ENCODE measurements around the gene RNF39. TPM values are rescaled to one million over a fixed set of nuclear protein-coding genes. Genes with fewer than 3 reads are reported as not detected.

Gene RNF39
- total and polyA plus RNA-seq, 10 of the 15 experiments (the other 5 are each of a cell fraction or from before 2014, with no cell fraction given), result 0.04 to 0.11 TPM; not detected in 8

DNA sequence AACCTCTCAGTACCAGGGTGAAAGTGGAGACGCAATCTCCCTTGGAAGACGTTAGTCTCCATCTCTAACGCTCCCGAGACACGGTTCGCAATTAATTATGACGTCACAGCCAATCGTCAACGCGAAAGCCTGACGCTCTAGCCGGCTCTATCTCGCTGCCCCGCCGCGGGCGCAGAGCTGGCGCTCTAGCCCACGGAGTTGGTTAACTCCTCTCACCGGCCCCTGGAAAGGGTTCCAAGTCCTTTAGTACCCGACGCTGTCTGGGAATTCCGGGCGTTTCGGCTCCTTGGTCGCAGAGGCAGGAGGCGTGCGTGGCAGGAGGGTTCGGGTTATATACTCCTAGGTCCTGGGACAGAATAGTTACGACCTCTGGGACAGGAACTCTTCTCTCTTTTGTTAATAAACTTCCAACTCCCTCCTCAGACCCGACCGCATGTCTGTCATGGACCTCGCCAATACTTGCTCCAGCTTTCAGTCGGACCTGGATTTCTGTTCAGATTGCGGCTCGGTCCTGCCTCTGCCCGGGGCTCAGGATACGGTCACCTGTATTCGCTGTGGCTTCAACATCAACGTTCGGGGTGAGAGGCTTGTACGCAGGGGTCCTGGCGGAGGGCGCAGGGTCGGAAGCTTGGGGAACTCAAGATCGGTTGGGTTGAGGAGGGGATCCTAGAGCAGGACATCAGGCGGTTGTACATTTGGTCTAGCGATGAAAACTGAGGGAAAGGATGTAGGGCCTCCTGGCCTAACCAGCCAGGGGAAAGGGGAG, 14.3 kb downstream of the RNF39 start, which contains the start of gene POLR1H (continued):
- TF ChIP-seq, protein P1, sequence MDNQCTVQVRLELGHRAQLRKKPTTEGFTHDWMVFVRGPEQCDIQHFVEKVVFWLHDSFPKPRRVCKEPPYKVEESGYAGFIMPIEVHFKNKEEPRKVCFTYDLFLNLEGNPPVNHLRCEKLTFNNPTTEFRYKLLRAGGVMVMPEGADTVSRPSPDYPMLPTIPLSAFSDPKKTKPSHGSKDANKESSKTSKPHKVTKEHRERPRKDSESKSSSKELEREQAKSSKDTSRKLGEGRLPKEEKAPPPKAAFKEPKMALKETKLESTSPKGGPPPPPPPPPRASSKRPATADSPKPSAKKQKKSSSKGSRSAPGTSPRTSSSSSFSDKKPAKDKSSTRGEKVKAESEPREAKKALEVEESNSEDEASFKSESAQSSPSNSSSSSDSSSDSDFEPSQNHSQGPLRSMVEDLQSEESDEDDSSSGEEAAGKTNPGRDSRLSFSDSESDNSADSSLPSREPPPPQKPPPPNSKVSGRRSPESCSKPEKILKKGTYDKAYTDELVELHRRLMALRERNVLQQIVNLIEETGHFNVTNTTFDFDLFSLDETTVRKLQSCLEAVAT (IDR thresholded peaks at IDR 0.05), result no peak
- TF ChIP-seq CHD4 (IDR thresholded peaks at IDR 0.05) (no peak), LARP7 (IDR thresholded peaks at IDR 0.05) (peak; percentile 77; the same call in 1 of the 2 replicates), NFIC (IDR thresholded peaks at IDR 0.05; ENCODE audit: low read depth, low read length) (peak; percentile 56; the same call in 1 of the 2 replicates), MEF2A (IDR thresholded peaks at IDR 0.05; ENCODE audit: insufficient read depth, low read depth, low read length) (no peak), MYC (IDR thresholded peaks at IDR 0.05; ENCODE audit: insufficient read depth, insufficient read length, insufficient replicate concordance, low read length, severe bottlenecking) (no peak), RUNX3 (IDR thresholded peaks at IDR 0.05; ENCODE audit: low read length) (peak; percentile 72), SREBF1 (IDR thresholded peaks at IDR 0.05; ENCODE audit: low read length) (no peak), SUPT20H (IDR thresholded peaks at IDR 0.05; ENCODE audit: borderline replicate concordance, control insufficient read depth, low read depth, low read length) (no peak), POU2F2 (IDR thresholded peaks at IDR 0.05; ENCODE audit: borderline replicate concordance, low read depth, low read length) (peak; percentile 84; the same call in 2 of the 3 replicates)
- TF ChIP-seq, protein P2, sequence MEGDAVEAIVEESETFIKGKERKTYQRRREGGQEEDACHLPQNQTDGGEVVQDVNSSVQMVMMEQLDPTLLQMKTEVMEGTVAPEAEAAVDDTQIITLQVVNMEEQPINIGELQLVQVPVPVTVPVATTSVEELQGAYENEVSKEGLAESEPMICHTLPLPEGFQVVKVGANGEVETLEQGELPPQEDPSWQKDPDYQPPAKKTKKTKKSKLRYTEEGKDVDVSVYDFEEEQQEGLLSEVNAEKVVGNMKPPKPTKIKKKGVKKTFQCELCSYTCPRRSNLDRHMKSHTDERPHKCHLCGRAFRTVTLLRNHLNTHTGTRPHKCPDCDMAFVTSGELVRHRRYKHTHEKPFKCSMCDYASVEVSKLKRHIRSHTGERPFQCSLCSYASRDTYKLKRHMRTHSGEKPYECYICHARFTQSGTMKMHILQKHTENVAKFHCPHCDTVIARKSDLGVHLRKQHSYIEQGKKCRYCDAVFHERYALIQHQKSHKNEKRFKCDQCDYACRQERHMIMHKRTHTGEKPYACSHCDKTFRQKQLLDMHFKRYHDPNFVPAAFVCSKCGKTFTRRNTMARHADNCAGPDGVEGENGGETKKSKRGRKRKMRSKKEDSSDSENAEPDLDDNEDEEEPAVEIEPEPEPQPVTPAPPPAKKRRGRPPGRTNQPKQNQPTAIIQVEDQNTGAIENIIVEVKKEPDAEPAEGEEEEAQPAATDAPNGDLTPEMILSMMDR (IDR thresholded peaks at IDR 0.05 in 2 of 3, conservative IDR thresholded peaks at IDR 0.05 in 1 of 3; ENCODE audit: control insufficient read depth in 2 of 3, extremely low read depth in 1 of 3, insufficient read depth in 1 of 3, low read depth in 3 of 3, low read length in 3 of 3), result no peak
- TF ChIP-seq, protein P3, sequence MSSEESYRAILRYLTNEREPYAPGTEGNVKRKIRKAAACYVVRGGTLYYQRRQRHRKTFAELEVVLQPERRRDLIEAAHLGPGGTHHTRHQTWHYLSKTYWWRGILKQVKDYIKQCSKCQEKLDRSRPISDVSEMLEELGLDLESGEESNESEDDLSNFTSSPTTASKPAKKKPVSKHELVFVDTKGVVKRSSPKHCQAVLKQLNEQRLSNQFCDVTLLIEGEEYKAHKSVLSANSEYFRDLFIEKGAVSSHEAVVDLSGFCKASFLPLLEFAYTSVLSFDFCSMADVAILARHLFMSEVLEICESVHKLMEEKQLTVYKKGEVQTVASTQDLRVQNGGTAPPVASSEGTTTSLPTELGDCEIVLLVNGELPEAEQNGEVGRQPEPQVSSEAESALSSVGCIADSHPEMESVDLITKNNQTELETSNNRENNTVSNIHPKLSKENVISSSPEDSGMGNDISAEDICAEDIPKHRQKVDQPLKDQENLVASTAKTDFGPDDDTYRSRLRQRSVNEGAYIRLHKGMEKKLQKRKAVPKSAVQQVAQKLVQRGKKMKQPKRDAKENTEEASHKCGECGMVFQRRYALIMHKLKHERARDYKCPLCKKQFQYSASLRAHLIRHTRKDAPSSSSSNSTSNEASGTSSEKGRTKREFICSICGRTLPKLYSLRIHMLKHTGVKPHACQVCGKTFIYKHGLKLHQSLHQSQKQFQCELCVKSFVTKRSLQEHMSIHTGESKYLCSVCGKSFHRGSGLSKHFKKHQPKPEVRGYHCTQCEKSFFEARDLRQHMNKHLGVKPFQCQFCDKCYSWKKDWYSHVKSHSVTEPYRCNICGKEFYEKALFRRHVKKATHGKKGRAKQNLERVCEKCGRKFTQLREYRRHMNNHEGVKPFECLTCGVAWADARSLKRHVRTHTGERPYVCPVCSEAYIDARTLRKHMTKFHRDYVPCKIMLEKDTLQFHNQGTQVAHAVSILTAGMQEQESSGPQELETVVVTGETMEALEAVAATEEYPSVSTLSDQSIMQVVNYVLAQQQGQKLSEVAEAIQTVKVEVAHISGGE (CRISPR knock-in tag; IDR thresholded peaks at IDR 0.05), result no peak
- TF ChIP-seq, protein P4, sequence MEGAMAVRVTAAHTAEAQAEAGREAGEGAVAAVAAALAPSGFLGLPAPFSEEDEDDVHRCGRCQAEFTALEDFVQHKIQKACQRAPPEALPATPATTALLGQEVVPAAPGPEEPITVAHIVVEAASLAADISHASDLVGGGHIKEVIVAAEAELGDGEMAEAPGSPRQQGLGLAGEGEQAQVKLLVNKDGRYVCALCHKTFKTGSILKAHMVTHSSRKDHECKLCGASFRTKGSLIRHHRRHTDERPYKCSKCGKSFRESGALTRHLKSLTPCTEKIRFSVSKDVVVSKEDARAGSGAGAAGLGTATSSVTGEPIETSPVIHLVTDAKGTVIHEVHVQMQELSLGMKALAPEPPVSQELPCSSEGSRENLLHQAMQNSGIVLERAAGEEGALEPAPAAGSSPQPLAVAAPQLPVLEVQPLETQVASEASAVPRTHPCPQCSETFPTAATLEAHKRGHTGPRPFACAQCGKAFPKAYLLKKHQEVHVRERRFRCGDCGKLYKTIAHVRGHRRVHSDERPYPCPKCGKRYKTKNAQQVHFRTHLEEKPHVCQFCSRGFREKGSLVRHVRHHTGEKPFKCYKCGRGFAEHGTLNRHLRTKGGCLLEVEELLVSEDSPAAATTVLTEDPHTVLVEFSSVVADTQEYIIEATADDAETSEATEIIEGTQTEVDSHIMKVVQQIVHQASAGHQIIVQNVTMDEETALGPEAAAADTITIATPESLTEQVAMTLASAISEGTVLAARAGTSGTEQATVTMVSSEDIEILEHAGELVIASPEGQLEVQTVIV (IDR thresholded peaks at IDR 0.05; ENCODE audit: borderline replicate concordance, partially characterized antibody), result no peak
- TF ChIP-seq, protein P5, sequence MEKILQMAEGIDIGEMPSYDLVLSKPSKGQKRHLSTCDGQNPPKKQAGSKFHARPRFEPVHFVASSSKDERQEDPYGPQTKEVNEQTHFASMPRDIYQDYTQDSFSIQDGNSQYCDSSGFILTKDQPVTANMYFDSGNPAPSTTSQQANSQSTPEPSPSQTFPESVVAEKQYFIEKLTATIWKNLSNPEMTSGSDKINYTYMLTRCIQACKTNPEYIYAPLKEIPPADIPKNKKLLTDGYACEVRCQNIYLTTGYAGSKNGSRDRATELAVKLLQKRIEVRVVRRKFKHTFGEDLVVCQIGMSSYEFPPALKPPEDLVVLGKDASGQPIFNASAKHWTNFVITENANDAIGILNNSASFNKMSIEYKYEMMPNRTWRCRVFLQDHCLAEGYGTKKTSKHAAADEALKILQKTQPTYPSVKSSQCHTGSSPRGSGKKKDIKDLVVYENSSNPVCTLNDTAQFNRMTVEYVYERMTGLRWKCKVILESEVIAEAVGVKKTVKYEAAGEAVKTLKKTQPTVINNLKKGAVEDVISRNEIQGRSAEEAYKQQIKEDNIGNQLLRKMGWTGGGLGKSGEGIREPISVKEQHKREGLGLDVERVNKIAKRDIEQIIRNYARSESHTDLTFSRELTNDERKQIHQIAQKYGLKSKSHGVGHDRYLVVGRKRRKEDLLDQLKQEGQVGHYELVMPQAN (conservative IDR thresholded peaks at IDR 0.05), result peak; percentile 60; the same call in 1 of the 2 replicates
- TF ChIP-seq, protein P6, sequence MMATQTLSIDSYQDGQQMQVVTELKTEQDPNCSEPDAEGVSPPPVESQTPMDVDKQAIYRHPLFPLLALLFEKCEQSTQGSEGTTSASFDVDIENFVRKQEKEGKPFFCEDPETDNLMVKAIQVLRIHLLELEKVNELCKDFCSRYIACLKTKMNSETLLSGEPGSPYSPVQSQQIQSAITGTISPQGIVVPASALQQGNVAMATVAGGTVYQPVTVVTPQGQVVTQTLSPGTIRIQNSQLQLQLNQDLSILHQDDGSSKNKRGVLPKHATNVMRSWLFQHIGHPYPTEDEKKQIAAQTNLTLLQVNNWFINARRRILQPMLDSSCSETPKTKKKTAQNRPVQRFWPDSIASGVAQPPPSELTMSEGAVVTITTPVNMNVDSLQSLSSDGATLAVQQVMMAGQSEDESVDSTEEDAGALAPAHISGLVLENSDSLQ (IDR thresholded peaks at IDR 0.05), result no peak
